ENCODE data around the gene LRRTM4. TPM values are rescaled to one million over a fixed set of nuclear protein-coding genes. Genes with fewer than 3 reads are reported as not detected.

Gene LRRTM4
- total RNA-seq, 1 donor from 2014 or later, result not detected

DNA sequence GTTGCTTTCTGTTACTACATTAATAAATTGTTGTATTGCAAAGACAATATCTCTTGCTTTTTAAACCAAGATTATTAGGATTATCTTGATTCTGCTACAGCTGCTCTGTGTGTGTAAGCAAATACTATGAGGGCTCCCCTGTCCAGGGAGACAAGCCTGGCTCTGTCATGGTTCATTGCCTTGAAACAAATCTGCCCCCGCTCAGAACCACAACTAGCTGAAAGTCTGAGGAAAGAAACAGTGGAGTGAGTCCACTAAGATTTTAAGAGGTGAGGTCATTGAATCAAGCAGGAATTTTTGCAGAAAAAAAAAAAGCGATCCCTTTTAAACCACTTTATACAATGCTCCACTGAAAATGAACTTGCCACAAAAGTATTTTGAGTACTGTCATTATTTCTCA, 30.8 kb upstream of the LRRTM4 start:
- H3K4me3 Mint-ChIP-seq, result no peak overlapping the region
- H3K9me3 Mint-ChIP-seq, result peaks cover 17% of the 10 kb centered on the region
- H3K27me3 Mint-ChIP-seq, result no peaks in the 10 kb centered on the region
- no peak for ATAC-seq (ENCODE audit: low read depth)
- POLR2A ChIA-PET, result no interaction called here
- no peak for DNase-seq
- TF ChIP-seq CTCF (IDR thresholded peaks at IDR 0.05), result no peak
- H3K27ac Mint-ChIP-seq, result no peak overlapping the region
- intact Hi-C loops (cut with micrococcal nuclease), result no loop called here
- no peaks in the 10 kb centered on the region for H3K4me1 Mint-ChIP-seq
- CTCF ChIA-PET, result no interaction called here
- no peaks in the 10 kb centered on the region for H3K36me3 Mint-ChIP-seq (ENCODE audit: low read depth)

GRCh38 chr2:77538031-77538430, 15.9 kb upstream of the LRRTM4 start:
- Mint-ChIP-seq H3K27me3 (no peaks in the 10 kb centered on the region), H3K4me3 (no peak overlapping the region), H3K36me3 (ENCODE audit: low read depth) (no peaks in the 10 kb centered on the region), H3K9me3 (peaks cover 11% of the 10 kb centered on the region), H3K27ac (no peak overlapping the region), H3K4me1 (no peaks in the 10 kb centered on the region)
- no peak for DNase-seq
- POLR2A ChIA-PET, result no interaction called here
- ATAC-seq (ENCODE audit: low read depth), result no peak
- CTCF ChIA-PET, result no interaction called here
- TF ChIP-seq CTCF (IDR thresholded peaks at IDR 0.05), result no peak
- intact Hi-C loops (cut with micrococcal nuclease), result no loop called here

DNA sequence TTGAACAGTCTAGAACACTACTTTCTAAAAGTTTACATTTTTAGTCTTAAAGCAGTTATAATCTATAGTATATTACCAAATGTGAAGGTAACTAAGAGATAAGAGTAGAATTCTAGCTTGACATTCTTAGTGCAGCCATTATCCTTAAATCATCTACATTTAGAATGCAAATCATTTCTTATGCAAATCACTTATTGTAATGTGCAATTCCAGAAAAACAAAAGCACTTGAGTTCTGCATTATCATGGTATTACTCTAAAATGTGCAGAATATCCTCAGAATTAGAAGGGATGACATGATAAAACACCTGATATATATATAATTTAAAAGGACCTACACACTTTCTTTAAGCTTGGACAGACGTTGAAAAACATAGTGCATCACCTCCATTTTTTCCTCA, 712 bp upstream of the LRRTM4 start:
- no peak overlapping the region for H3K4me3 Mint-ChIP-seq
- DNase-seq, result no peak

DNA sequence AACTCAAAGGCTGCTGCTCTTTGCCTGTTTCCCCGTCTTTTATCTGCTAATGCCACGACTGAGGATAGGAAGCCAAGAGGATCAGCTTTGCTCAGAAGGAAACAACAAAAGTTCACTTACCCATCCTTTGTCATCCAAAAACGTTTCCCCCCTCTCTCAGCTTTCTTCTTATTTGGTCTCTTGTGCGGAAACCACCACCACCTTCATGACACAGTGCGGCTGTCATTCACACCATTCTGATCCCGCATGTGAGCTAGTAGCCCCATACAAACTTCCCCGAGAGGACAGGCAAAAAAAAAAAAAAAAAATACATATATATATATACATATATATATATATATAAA, 656 bp downstream of the LRRTM4 start:
- H3K4me3 Mint-ChIP-seq, result no peak overlapping the region
- TF ChIP-seq CTCF (IDR thresholded peaks at IDR 0.05), result no peak
- H3K27ac Mint-ChIP-seq, result no peak overlapping the region
- H3K9me3 Mint-ChIP-seq, result no peaks in the 10 kb centered on the region
- no peaks in the 10 kb centered on the region for H3K27me3 Mint-ChIP-seq
- no peaks in the 10 kb centered on the region for H3K4me1 Mint-ChIP-seq
- CTCF ChIA-PET, result no interaction called here
- ATAC-seq (ENCODE audit: low read depth) (no peak), DNase-seq (no peak)
- H3K36me3 Mint-ChIP-seq (ENCODE audit: low read depth), result no peaks in the 10 kb centered on the region
- intact Hi-C loops (cut with micrococcal nuclease), result no loop called here
- POLR2A ChIA-PET, result no interaction called here

More for the DNA sequence above, 712 bp upstream of the LRRTM4 start:
- intact Hi-C loops (cut with micrococcal nuclease), result no loop called here
- no peaks in the 10 kb centered on the region for H3K9me3 Mint-ChIP-seq
- H3K27me3 Mint-ChIP-seq, result no peaks in the 10 kb centered on the region
- TF ChIP-seq CTCF (IDR thresholded peaks at IDR 0.05), result no peak
- no peak for ATAC-seq (ENCODE audit: low read depth)
- H3K36me3 Mint-ChIP-seq (ENCODE audit: low read depth), result no peaks in the 10 kb centered on the region
- no peaks in the 10 kb centered on the region for H3K4me1 Mint-ChIP-seq
- CTCF ChIA-PET, result no interaction called here
- no peak overlapping the region for H3K27ac Mint-ChIP-seq
- POLR2A ChIA-PET, result no interaction called here

GRCh38 chr2:77520641-77521547, 1.3 kb downstream of the LRRTM4 start:
- Mint-ChIP-seq H3K27ac (no peak overlapping the region), H3K4me3 (no peak overlapping the region), H3K9me3 (no peaks in the 10 kb centered on the region), H3K36me3 (ENCODE audit: low read depth) (no peaks in the 10 kb centered on the region), H3K4me1 (no peaks in the 10 kb centered on the region), H3K27me3 (no peaks in the 10 kb centered on the region)
- DNase-seq (no peak), ATAC-seq (ENCODE audit: low read depth) (no peak)
- ChIA-PET POLR2A (no interaction called here), CTCF (no interaction called here)
- intact Hi-C loops (cut with micrococcal nuclease), result no loop called here
- no peak for TF ChIP-seq CTCF (IDR thresholded peaks at IDR 0.05)

All from activated B cell treated with CpG ODN at 0.5 μM for 24 hours (primary cell).